Activated CD4-positive, CD25-positive, alpha-beta regulatory T cell treated with anti-CD3 and anti-CD28 coated beads, Interleukin-2, amount 50 U/mL, for 24 hours (primary cell): ENCODE data around the gene COX8A.
A peak's percentile ranks its signal among the peaks of the same experiment; 100 is the strongest.

Source experiments
- ATAC-seq, 2 donors: fragments of 150-1000 bp; cut with Tn5 transposase; one replicate each; pipeline ENCODE4 v1.10.0; 2021; ENCODE audit warnings: mild to moderate bottlenecking in 1 of 2, moderate library complexity in 1 of 2

Gene COX8A

DNA sequence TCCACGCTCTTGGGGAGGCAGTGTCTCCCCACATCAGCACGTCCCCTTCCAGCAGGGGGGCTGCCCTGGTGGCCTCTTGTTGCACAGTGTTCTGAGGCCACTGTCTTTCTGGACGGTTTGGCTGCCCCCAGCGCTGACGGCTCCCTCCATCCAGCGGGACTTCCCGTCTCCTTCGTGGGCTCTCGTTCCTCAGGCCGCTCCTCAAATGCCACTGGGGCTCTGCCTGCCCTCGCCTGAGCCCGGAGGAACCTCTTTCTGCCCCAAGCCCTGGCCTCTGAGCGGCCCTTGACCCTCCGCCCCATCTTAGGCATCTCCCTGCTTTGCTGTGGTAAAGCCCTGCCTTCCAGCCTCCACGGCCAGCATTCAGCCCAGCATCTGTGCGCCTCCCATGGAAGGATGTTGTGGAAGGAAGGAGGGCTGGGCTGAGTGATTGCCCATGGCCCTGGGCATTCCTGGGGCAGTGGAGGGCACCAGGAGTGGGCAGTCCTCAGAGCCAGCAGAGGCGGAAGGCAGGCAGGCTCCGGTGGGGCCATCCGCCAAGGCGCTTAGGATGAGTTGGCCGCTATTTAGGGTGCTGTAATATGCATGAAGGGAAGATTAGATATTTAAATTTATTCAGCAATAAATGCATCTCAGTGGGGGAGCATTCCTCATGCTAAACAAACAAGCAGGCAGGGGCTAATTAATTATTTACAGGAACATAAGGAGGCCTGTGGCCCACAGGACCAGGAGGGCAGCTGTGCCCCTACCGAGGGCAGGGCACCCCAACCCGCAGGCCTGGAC lies 29.6 kb downstream of the COX8A start:
- no peak for ATAC-seq

DNA sequence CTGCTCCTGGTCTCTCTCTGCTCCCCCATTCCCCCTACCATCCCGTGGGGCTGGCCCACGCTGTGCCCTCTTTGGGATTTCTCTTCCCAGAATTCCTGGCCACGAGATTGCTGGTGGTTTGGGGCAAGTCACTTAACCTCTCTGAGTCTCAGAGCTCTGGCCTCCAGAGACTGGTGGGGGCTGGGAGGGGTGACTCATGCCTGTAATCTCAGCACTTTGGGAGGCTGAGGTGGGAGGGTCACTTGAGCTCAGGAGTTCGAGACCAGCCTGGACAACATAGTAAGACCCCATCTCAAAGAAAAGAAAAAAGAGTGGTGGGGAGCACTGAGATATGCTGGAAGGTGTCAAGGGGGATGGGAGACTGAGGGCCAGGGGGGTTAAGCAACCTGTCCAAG lies 30.2 kb downstream of the COX8A start:
- no peak for ATAC-seq

DNA sequence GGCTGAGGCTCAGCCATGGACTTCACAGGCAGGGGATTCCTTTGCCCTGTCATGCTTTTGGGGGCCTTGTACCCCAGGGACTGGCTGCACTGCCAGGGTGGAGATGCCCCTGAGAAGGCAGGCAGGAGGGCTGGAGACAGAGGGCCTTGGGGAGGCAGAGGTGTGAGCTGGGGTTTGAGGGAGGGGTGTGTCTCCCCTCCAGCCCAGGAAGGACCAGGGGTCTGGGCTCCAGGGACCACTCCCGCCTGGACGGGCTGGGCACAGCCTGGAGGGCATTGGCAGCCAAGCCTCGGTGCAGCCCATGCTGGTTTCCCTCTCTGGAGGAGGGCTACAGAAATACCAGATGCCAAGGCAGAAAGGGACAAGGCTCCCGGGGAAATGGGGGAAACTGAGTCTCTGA lies 31.3 kb downstream of the COX8A start:
- no peak for ATAC-seq

DNA sequence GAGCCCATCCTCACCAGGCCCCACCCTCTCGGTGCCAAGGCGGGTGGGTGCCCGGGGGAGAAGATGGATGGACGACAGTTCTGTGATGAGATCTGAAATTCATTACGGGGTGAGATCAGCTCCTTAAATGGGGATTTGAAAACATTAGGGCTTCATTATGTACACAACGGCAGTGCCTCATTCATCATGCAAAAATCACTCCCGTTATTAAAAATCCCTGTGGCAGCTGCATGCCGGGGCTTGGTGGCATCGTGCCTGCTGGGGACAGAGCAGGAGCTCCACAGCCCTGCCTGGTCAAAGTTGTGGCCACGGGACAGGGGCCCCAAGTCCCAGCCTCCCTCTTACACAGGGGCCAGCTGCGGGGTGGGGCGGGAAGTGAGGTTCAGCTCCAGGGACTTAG lies 32.0 kb downstream of the COX8A start:
- no peak for ATAC-seq

DNA sequence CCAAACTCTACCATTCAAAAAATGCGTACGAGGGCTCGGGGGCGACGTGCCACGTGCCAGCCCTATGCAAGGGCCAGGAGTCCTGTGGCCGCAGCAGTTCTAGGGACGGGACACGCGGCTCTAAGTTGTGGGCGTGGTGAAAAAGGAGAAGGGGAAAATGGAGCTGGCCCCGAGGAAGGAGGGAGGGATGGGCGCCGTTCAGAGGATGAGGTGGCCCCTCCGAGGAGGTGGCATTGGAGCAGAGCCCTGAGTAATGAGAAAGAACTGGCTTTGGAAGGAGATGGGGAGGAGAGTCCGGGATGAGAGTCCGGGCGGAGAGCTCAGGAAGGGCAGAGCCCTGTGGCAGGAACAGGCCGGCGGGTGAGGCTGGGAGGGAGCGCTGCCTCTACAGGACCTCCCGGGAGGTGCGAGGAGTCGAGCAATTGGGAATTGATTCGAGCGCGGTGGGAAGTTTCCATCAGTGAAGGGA lies 32.8 kb downstream of the COX8A start:
- ATAC-seq: no peak

DNA sequence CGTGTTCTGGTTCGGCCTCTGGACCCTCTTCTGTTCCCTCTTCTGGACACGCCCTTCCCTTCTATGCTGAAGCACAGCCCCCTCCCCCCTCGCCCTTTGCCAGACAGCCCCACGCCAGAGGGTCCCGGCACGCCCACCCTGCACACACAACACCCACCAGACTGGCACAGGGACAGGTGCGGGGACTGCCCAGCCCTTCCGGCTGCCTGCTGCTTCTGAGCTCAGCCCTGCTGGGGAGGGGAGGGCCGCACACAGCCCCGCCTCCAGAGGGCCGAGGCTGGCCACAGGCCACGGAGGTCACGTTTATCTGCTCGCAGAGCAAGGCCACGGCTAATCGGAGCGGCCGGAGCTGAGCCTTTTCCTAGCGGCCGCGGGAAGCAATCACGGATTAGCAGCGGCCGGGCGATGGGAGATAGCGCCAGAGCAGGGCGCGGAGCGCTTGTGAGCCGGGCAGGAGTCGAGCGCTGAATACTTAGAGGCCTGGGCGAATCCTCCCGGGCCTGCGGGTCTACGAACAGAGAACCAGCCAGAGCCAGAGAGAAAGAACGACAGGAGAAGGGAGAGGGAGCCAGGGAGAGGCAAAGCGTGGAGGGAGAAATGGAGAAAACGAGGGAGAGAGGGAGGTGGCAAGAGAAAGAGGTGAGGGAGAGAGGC lies 33.3 kb downstream of the COX8A start:
- ATAC-seq: peak; percentile 33 to 56

DNA sequence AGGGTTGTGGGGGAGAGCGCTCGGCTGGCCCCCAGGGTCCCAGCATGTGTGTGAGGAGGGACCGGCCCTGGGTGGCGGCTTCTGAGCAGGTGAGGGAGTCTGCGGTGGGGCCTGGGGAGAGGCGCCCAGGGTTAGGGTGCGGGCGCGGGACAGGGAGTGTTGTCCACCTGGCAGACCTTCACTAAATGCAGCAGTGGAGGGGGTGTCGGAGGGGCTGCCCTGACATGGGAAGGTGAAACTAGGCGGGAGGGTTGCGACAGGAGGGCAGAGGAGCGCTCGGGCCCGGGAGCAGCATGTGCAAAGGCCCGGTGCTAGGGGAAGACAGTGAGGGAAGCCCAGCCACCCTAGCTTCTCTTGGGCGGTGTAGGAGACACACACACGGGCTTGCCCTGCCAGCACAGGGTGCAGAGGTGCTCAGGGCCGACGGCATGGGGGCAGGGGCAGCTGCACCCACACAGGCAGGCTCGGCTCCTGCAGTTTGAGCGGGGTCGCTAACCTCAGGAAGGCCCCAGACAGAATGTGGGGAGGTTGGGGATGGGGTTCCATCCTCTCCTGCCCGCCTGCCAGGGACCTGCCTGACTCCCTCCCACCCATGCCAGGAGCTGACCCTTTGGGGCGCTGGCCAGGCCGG lies 34.0 kb downstream of the COX8A start:
- ATAC-seq: no peak

DNA sequence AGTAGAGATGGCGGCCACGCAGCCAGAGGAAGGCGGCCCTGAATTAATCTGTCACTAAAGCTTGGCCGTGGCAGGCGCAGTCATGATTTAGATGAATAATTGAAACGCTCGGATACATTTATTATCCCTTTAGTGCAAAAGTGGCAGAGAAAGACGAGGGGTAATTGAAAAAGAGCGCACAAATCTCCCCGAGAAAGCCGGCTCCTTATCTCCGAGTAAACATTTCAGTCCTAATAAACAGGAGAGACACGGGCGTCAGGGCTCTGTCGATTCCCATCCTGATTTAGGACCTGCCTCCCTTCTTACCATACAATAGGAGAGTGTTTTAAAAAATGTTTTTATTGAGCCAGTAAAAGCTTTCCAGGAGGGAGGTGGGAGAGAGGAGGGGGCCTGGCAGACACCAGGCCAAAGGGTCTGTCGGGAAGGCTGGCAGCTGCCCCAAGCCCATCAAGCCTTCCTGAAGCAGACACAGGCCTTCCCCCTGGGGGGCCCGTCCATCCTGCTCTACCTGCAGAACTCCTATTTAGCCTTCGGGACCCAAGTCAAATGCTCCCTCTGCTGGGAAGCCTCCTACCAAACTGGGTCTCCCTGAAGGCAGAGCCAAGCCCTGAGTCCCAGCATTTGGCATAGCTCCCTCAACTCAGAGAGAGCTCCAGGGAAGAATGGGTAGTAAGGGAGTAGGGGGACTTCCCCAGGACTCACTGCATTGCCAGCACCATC lies 34.7 kb downstream of the COX8A start:
- ATAC-seq: no peak

DNA sequence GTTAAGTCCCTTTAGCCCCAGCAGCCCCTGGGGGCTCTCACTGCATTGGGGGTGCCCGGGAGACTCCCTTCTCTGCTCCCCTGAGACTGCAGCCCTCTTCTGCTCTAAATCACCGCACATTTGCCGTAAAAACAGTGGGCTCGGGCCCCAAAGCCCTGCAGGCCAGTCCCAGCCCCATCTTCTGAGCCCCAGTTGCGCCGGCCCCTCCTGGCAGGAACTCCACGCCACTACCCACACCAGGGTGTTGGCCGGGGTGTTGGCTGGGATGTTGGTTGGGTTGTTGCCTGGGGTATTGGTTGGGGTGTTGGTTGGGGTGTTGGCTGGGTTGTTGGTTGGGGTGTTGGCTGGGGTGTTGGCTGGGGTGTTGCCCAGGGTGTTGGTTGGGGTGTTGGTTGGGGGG lies 35.3 kb downstream of the COX8A start:
- no peak for ATAC-seq

DNA sequence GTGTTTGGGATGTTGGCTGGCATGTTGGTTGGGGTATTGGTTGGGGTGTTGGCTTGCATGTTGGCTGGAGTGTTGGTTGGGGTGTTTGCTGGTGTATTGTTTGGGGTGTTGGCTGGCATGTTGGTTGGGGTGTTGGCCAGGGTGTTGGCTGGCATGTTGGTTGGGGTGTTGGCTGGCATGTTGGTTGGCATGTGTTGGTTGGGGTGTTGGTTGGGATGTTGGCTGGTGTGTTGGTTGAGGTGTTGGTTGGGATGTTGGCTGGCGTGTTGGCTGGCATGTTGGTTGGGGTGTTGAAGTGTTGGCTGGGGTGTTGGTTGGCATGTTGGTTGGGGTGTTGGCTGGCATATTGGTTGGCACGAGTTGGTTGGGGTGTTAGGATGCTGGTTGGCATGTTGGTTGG lies 36.4 kb downstream of the COX8A start:
- ATAC-seq: no peak

DNA sequence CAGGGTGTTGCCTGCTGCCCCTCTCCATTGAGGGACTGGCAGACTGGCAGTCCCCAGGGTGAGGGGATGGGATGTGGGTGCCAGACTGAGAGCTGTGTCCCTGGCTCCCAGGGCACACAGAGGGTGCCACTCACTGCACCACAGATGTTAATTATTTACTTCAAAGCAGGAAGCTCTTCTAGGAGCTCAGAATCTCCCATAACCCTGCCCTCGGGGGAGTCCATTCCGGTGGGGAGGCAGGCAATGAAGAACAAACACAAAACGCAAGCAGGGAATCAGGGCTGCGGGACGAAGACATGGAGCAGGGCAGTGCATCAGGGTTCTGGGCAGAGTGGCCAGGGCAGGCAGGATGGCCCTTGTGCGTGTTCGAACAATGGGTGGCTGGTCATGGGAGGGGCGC lies 37.0 kb downstream of the COX8A start:
- ATAC-seq: no peak

DNA sequence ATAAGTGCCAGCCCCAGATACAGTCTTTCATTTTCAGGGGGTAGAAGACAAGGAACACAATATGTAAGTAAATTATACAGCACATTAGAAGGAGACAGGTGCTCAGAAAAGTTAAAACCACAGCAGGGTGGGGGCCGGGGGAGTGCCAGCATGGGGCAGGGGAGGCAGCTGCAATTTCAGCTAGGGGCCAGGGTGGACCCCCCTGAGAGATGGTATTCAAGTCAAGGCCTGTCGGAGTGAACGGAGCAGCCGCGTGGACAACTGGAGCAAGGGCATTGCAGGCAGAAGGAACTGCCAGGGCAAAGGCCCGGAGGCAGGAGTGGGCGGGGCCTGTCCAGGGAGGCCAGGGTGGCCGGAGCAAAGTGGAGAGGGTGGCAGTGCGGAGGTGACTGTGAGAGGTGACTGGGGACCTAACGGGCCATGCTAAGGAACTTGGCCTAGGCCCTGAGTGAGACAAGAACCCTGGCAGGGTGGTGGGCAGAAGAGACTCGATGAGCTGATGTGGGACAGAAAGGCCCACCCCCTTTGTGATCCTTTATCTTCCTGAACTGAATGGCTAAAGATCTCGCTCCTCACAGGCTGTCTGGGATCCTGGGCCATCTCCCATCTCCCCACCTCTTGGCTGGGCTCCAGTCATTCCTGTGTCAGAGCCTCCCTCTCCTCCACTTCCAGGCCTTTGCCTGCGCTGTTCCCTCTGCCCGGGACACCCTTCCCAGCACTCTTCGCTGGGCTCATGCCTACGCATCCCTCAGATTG lies 38.9 kb downstream of the COX8A start:
- ATAC-seq: no peak

DNA sequence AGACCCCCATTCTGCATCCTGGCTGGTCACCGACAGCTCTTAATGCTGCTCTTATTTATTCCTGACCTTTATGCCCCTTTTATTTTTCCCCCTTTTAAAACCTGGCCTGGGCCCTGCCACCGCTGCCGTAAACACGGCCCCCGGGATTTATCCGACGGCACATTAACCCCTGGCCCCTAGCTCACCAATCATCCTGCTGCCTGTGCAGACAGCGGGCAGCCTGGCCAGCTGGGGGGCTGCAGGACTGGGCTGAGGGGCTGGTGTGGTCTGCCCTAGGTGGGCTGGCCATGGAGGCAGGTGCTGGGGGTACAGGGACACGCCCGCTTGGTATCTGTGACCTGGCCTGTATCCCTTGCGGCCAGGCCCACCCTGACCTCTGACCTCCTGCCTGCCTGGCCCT lies 39.9 kb downstream of the COX8A start:
- ATAC-seq: no peak

DNA sequence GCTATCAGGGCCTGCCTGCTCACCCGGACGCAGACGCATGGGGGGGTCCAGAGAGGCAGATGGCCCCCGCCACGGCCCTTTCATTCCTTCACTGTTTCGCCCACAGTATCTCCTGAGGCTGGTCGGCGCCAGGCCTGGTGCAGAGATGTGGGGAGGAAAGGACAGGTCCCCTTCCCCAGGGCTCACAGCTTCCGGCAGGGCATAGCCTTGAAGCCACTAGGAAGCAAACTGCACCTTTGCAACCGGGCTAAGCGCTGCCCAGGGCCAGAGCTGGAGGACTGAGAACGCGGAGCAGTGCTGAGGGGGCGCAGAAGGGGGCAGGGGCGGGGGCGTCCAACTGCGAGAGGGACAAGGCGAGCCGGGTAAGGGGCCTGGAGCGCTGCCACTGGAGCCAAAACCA lies 41.1 kb downstream of the COX8A start:
- no peak for ATAC-seq

DNA sequence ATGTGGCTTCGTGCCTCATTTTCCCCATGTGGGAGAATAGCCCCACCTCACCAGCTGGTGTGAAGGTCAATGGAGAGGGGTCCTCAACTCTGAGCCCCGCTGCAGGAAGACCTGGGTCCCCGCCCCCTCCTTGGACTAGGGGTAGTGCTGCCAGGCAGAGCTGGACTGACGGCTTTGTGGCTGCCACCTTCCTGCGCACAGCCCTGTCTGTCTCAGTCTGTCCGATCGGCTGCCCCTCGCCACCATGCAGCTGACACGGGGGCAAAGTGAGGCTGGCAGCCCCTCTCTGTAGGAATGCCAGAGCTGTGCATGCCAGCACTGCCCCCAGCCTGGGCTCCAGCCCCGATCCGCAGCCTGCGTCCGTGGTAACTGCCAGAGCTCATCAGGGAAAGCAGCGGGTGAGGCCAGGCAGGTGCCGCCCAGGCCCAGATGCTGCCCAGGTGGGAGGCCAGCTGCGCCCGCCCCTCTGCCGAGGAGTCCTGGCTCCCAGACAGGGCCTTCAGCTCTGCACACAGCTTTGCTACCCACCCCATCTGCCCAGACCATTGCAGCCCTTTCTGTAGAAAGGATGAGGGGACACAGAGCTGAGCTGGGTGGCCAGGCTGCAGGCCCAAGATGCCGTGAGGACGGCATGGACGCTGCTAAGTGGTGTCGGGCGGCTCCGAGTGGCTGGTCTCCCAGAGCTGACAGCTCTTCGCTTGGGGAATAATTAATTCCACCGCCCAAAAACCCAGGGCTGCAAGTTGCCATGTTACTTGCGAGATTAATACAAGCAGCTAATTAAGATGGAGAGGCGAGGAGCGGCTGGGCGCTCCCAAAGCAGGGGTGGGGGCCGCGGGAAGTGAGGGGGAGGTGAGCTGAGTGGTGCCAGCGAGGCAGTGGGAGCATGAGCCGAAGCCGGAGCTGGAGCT lies 41.8 kb downstream of the COX8A start:
- no peak for ATAC-seq

DNA sequence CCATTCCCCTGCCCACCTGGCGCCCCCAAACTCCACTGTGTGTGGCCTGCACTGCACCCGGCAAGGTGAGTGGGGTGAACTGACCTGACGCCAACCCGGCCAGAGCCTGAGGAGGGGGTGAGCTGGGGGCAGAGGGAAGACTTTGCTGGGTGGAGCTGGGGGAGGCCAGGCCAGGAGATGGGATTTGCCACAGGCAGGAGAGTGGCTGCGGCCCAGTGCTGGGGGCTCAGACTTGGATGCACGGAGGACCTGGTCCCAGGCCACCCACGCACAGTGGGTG lies 43.5 kb downstream of the COX8A start:
- no peak for ATAC-seq

DNA sequence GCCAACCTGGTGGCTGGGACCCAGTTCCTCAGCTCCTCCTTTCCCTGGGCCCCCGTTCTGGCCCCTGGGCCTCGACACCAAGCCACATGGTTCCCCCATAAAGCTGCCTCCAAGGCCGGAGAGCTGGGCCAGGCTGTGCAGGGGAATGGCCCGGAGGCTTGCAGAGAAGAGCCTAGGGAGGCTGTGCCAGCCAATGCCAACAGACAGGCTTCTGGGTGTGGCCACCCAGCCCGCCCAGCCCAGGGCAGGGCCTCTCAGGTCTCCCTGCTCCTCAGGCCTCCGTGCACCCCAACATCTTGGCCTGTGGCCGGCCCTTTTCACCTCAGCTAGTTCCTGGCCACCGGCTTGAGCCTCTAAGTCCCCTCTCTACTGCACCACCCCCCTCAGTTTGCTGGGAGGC lies 43.9 kb downstream of the COX8A start:
- no peak for ATAC-seq

DNA sequence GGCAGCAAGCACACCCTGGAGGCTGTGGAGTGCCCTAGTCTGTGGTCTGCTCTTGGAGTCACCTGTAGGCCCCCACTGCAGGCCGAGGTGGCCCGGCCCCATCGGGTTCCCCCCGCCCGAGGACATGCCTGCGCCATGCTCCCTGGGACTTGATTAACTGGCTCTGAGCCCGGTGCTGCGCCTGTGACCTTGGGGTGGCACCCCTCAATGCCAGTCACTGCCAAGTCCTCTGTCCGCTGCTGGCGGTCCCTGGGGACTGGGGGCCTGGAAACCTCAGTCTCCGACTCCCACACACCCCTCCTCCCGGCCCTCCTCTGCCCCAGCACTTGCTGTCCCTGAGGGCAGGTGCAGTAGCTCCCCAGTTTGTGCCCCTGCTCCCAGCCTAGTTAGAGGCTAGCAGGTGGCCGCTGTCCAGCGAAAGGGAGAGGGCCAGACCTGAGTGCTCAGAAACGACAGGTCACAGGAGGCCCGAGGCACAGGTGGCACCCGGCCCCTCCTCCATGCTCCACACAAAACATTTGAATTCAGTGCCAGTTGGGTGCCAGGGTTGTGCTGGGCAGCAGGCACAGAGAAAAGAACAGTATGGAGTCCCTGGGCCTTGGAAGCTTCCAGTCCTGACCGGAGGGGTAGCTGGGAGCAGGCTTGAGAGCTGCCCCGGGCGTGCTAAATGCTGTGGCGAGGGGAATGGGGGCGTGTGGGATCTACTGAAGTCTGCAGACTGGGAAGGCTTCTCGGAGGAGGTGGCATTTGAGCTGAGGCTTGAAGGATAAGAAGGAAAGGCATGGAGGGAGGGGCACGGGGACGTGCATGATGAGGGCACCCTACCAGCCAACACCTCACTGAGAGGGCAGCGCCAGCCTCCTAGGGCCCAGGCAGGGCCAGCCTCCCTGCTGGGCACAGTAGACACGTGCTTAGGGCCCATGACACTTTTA lies 45.0 kb downstream of the COX8A start:
- no peak for ATAC-seq

DNA sequence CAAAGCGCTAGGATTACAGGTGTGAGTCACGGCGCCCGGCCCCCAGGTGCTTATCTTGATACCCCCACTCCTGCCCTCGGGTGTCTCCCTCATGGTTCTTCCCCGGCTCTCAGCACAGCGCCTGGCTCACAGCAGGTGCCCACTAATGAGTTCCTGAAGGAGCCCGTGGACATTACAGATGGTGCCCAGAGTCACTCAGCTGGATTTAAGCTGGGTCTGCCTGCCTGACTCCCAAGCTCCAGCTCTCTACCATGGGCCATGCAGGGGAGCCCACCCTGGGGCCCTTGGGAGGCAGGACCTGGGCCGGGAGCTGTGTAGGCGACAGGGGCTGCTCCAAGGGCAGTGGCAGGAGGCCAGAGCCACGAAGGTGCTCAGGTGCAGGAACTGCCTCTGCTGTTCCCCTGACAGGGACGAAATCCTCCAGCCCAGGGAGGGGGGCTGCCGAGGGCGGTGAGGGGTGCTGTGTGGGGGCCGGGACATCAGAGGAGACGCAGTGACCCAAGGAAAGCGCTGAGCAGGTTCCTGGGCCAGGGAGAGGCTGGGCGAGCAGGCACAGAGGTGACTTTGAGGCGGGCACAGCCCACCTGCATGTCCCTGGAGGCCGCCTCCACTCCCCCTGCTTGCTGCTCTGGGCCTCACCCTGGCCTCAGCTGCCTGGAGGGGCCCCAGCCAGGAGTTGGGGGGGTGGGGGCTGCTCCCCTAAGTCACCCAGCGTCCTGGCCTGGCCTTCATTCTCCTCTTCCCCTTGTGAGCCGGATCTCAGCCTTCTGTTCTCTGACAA lies 46.7 kb downstream of the COX8A start:
- ATAC-seq: no peak

DNA sequence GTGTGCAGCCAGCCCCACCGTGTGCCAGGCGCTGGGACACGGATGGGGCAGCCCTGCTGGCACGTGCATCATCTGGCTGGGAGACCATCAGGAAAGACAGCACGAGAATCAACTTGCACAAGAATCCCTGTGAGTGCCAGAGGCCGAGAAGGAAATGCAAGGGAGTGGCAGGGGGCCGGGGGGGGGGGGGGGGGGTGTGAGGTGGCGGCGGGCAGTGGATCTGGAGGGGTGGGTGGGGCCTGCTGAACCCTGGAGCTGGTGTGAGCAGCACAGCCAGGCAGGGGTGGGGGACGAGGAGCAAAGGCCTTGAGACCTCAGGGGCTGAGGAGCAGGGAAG lies 47.3 kb downstream of the COX8A start:
- no peak for ATAC-seq
